IMR-90 (cell line): Measurements from ENCODE around the gene MBIP. TPM values are rescaled to one million over a fixed set of nuclear protein-coding genes. Genes with fewer than 3 reads are reported as not detected.

ENCODE experiments used
- ATAC-seq: fragments of 200-7000 bp; cut with Tn5 transposase; 2 replicates; pipeline ENCODE4 v1.9.1; 2020; ENCODE audit warnings: low read depth, mild to moderate bottlenecking, moderate library complexity
- BruUV-seq: library from RNA; stranded (reverse); fragments of 400-500 nt; replicated peaks from 2 replicates; lab custom pipeline; 2021; lab: Mats Ljungman, UMichigan
- CTCF ChIA-PET: fragments of 300-600 bp; formaldehyde crosslinking; extraction: SDS; loops from one replicate; lab custom pipeline; 2021; ENCODE audit warnings: antibody characterized with exemption; lab: Yijun Ruan, JAX
- POLR2A ChIA-PET: fragments of 300-600 bp; sonication (Branson Sonifier 250); formaldehyde crosslinking; loops from one replicate; lab custom pipeline; 2022; ENCODE audit warnings: antibody characterized with exemption; ENCODE audit not compliant: unreplicated experiment; lab: Charles Lee
- DNase-seq: peaks from one replicate; pipeline ENCODE4 v3.0.0; 2013
- H2AFZ ChIP-seq: replicated peaks from 2 replicates; pipeline ENCODE3; 2013; ENCODE audit warnings: low read length, mild to moderate bottlenecking; ENCODE audit not compliant: poor library complexity
- H2AK5ac ChIP-seq: 2 replicates; pipeline ENCODE4 v1.6.1; 2013; ENCODE audit warnings: low read depth, low read length, inconsistent platforms
- H2AK9ac ChIP-seq: replicated peaks from 2 replicates; pipeline ENCODE3; 2013; ENCODE audit warnings: mild to moderate bottlenecking, low read depth, low read length, moderate library complexity; ENCODE audit not compliant: poor library complexity
- H2BK120ac ChIP-seq: 2 replicates; pipeline ENCODE4 v1.6.1; 2013; ENCODE audit warnings: low read depth, low read length, inconsistent platforms
- H2BK15ac ChIP-seq: 3 replicates; pipeline ENCODE4 v1.6.1; 2013; ENCODE audit warnings: low read depth, low read length, inconsistent platforms
- H2BK20ac ChIP-seq: 2 replicates; pipeline ENCODE4 v1.6.1; 2013; ENCODE audit warnings: low read depth, mild to moderate bottlenecking, inconsistent platforms, low read length, moderate library complexity
- H2BK5ac ChIP-seq: 2 replicates; pipeline ENCODE4 v1.6.1; 2013; ENCODE audit warnings: mild to moderate bottlenecking, low read depth, low read length, inconsistent platforms; ENCODE audit not compliant: poor library complexity, severe bottlenecking
- H3K14ac ChIP-seq: replicated peaks from 2 replicates; pipeline ENCODE4 v1.6.1; 2013; ENCODE audit warnings: low read depth, low read length, inconsistent platforms
- H3K18ac ChIP-seq: 2 replicates; pipeline ENCODE4 v1.6.1; 2013; ENCODE audit warnings: low read depth, low read length, control low read depth
- H3K23ac ChIP-seq: 2 replicates; pipeline ENCODE4 v1.6.1; 2013; ENCODE audit warnings: low read depth, low read length, inconsistent platforms
- H3K27ac ChIP-seq: 2 replicates; pipeline ENCODE4 v1.5.1; 2013; ENCODE audit warnings: mild to moderate bottlenecking, control low read depth, low read length; ENCODE audit not compliant: insufficient read depth
- H3K27me3 ChIP-seq: 2 replicates; pipeline ENCODE4 v1.6.1; 2013; ENCODE audit warnings: low read length; ENCODE audit not compliant: control insufficient read depth, insufficient read depth
- H3K36me3 ChIP-seq: 2 replicates; pipeline ENCODE4 v1.6.1; 2013; ENCODE audit warnings: low read length, mixed read lengths; ENCODE audit not compliant: control insufficient read depth, insufficient read depth
- H3K4ac ChIP-seq: 2 replicates; pipeline ENCODE4 v1.6.1; 2013; ENCODE audit warnings: low read depth, low read length, inconsistent platforms
- H3K4me1 ChIP-seq: 2 replicates; pipeline ENCODE4 v1.6.1; 2013; ENCODE audit warnings: low read length, mixed read lengths; ENCODE audit not compliant: control insufficient read depth, insufficient read depth
- H3K4me2 ChIP-seq: 2 replicates; pipeline ENCODE4 v1.6.1; 2013; ENCODE audit warnings: low read depth, mild to moderate bottlenecking, control low read depth, low read length, moderate library complexity
- H3K4me3 ChIP-seq: 2 replicates; pipeline ENCODE4 v1.5.1; 2013; ENCODE audit warnings: low read depth, mild to moderate bottlenecking, control low read depth, low read length, moderate library complexity; ENCODE audit not compliant: insufficient read depth
- H3K56ac ChIP-seq: 2 replicates; pipeline ENCODE4 v1.6.1; 2013; ENCODE audit warnings: low read length, inconsistent platforms; ENCODE audit not compliant: insufficient read depth; ENCODE audit errors: extremely low read depth
- H3K79me1 ChIP-seq, 2 experiments: 2 replicates each; pipeline ENCODE4 v1.6.1; 2013; ENCODE audit warnings: low read length in 2 of 2, inconsistent platforms in 1 of 2, low read depth in 1 of 2
- H3K9ac ChIP-seq: 2 replicates; pipeline ENCODE4 v1.6.1; 2013; ENCODE audit warnings: low read depth, low read length, control low read depth
- H3K9me1 ChIP-seq: 2 replicates; pipeline ENCODE4 v1.6.1; 2013; ENCODE audit warnings: low read length, inconsistent platforms; ENCODE audit not compliant: insufficient read depth
- H3K9me3 ChIP-seq: 2 replicates; pipeline ENCODE4 v1.6.1; 2013; ENCODE audit warnings: low read length; ENCODE audit not compliant: control insufficient read depth, insufficient read depth
- H4K20me1 ChIP-seq: 2 replicates; pipeline ENCODE4 v1.6.1; 2013; ENCODE audit warnings: low read length, inconsistent platforms; ENCODE audit not compliant: insufficient read depth
- H4K5ac ChIP-seq: 2 replicates; pipeline ENCODE4 v1.6.1; 2013; ENCODE audit warnings: mild to moderate bottlenecking, low read depth, low read length, control low read depth
- H4K8ac ChIP-seq, 2 experiments: 2 replicates each; pipeline ENCODE4 v1.6.1; 2013; ENCODE audit warnings: low read depth in 2 of 2, low read length in 2 of 2, control low read depth in 1 of 2, inconsistent platforms in 1 of 2
- H4K91ac ChIP-seq: 2 replicates; pipeline ENCODE4 v1.6.1; 2013; ENCODE audit warnings: low read depth, low read length, inconsistent platforms; ENCODE audit not compliant: insufficient read depth
- BHLHE40 ChIP-seq: fragments of 150-350 bp; IDR thresholded peaks from 2 replicates; pipeline ENCODE4 v1.6.1; 2016; ENCODE audit warnings: mild to moderate bottlenecking, low read depth, low read length
- MAFK ChIP-seq: IDR thresholded peaks from 2 replicates; pipeline ENCODE4 v1.6.1; 2012; ENCODE audit warnings: low read depth, low read length, improper control_type of control experiment
- WGBS, 2 experiments: methylation state at CpG; one replicate each; pipeline versions ENCODE4 v1.1.5 to v1.1.7; 2013; ENCODE audit warnings: missing lambda C conversion rate in 2 of 2; ENCODE audit not compliant: insufficient read length in 1 of 2; ENCODE audit errors: extremely low coverage in 2 of 2; 5-methylcytosine and 5-hydroxymethylcytosine counted together
- dilution Hi-C: fragments of 300-500 bp; cut with HindIII; formaldehyde crosslinking; loops from one replicate; pipeline ENCODE4 v1.14.3; 2018; ENCODE audit warnings: low sequenced_read_pairs; ENCODE audit not compliant: unreplicated experiment
- in situ Hi-C: fragments of 300-500 bp; cut with MboI; formaldehyde crosslinking; loops from 3 replicates; pipeline ENCODE4 v1.14.3; 2019; ENCODE audit warnings: low sequenced_read_pairs, inconsistent platforms, mixed read lengths
- intact Hi-C: fragments of 100-400 bp; cut with micrococcal nuclease; formaldehyde crosslinking; loops from 2 replicates; pipeline ENCODE4 v1.10.0; 2022
- polyA plus RNA-seq, 3 experiments: library from polyadenylated mRNA; depleted of rRNA; stranded (reverse); fragments of >200 nt; gene quantifications; 2 replicates each; pipeline ENCODE4 v1.2.3, GENCODE V29; 2012; ENCODE audit warnings: low replicate concordance in 1 of 3
- total RNA-seq: library from RNA; depleted of rRNA; stranded (reverse); fragments of >200 nt; gene quantifications from 2 replicates; pipeline ENCODE4 v1.2.3, GENCODE V29; 2012

Gene MBIP
- total and polyA plus RNA-seq, 2 of the 4 experiments (the other 2 are of a cell fraction): 9.3 to 17.4 TPM

DNA sequence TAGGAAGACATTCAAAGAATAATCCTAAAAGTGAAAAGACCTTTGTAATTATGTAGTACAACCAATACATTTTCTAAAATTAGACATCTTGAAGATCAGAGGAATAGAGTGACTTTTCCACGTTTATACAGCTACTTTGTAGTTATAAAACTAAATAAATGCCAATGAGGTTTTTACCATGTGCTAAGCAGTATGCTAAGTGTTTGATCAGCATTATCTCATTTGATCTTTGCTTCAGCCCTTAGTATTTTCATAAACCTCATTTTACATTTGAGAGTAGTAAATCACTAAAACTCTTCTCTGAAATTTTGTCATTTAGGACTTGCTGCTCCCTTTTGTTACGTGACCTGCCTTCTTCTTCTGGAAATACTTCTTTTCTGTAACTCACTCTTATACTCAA is 13.6 kb downstream of the MBIP start:
- in situ Hi-C loops (no loop called here), dilution Hi-C loops (no loop called here), intact Hi-C loops (no loop called here)
- no TSS peak for BruUV-seq
- H2BK20ac ChIP-seq: no peak overlapping the region
- no peak overlapping the region for H2AFZ ChIP-seq
- H3K9me3 ChIP-seq: no peaks in the 10 kb centered on the region
- DNase-seq: no peak
- 0 out of 2 replicates have a peak, but pooled peaks cover 6% of the 10 kb centered on the region for H3K9me1 ChIP-seq
- H3K18ac ChIP-seq: no peak overlapping the region
- no peaks in the 10 kb centered on the region for H3K4me1 ChIP-seq
- H2BK5ac ChIP-seq: no peak overlapping the region
- WGBS, 2 experiments: no CpG with 5 or more reads among the region's 2 CpGs
- H4K5ac ChIP-seq: no peak overlapping the region
- H3K56ac ChIP-seq: no peak overlapping the region
- H3K4ac ChIP-seq: no peak overlapping the region
- peaks cover 26% of the 10 kb centered on the region for H3K36me3 ChIP-seq
- no peak overlapping the region for H3K23ac ChIP-seq
- POLR2A ChIA-PET: no interaction called here
- H3K27me3 ChIP-seq: no peaks in the 10 kb centered on the region
- CTCF ChIA-PET: no interaction called here
- H4K8ac ChIP-seq: no peak overlapping the region
- H3K9ac ChIP-seq: no peak overlapping the region
- no peak overlapping the region for H2AK9ac ChIP-seq
- no peak for TF ChIP-seq BHLHE40
- 0 out of 2 replicates have a peak, but pooled peaks have one; percentile 7 for TF ChIP-seq MAFK
- no peak overlapping the region for H3K4me2 ChIP-seq
- H4K20me1 ChIP-seq: no peaks in the 10 kb centered on the region
- peaks cover 3 to 10% of the 10 kb centered on the region in 2 experiments; a peak in 3 of 4 replicates for H3K79me1 ChIP-seq
- no peak overlapping the region for H2AK5ac ChIP-seq
- H4K91ac ChIP-seq: no peak overlapping the region
- no peak overlapping the region for H2BK15ac ChIP-seq
- H3K27ac ChIP-seq: no peak overlapping the region
- no peak for ATAC-seq
- H2BK120ac ChIP-seq: no peak overlapping the region
- H3K4me3 ChIP-seq: no peak overlapping the region
- no peak overlapping the region for H3K14ac ChIP-seq
